Measurements from ENCODE around the gene DRC7.

Gene DRC7

DNA sequence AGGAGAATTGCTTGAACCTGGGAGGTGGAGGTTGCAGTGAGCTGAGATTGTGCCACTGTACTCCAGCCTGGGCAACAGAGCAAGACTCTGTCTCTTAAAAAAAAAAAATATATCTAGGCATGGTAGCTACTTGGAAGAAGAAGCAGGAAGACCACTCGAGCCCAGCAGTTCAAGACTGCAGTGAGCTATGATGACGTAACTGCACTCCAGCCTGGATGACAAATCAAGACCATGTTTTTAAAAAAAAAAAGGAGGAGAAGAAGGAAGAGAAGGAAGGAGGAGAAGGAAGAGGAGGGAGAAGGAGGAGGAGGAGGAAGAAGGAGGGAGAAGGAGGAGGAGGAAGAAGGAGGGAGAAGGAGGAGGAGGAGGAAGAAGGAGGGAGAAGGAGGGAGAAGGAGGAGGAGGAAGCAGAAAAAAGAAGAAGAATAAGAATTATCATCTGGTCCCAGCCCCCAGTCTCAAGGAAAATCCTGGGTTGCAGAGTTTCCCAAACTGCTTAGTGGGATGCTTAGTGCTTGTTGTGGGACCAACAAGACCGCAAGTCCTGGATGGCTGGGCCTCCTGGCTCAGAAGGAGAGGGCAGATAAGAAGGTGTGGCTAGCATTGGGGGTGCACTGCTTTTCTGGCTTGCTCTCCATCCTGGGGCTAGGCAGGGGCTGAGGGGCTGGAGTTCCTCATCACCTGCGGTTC, 3.7 kb upstream of the DRC7 start:
- no peak for DNase-seq

- DNase-seq = no peak
Observed at GRCh38 chr16:57692636-57693035, 2.0 kb upstream of the DRC7 start.

GRCh38 chr16:57693550-57693949, 1.1 kb upstream of the DRC7 start:
- DNase-seq = no peak

DNA sequence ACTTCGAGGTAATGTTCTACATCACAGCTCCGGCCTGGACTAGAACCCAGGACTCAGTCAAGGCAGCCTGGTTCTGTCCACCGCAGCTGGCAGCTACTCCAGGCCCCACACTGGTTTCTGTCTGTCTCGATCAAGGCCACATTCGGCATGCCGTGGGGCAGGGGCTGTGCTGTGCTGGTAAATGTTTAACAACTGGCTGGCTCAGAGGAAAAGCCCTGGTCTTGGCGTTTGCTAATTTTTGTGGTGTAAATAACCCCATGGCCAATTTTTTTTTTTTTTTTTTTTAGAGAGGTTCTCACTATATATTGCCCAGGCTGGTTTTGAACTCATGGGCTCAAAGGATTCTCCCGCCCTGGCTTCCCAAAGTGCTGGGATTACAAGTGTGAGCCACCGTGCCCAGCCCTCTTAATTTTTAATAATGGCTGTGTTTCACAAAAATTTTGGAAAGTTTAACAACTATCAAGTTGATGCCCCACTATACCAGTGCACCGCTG, 328 bp upstream of the DRC7 start:
- DNase-seq = no peak

DNA sequence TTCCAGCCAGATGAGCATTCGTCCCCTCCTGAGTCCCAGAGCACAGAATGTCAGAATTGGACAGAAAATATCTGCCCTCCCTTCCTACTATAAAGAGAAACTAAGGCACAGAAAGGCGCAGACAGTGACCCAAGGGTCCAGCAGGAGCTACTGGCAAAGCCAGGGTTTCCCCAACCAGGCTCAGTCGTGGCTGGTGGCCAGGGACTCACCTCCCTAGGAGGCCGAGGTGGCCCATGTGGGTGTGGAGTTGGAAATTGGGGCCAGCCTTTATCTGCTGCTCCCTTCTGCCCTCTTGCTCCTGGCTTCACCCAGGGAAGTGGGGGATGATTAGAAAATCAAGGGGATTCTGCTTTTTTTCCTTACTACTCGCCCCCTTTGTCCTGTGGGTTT, 1.1 kb downstream of the DRC7 start:
- DNase-seq = no peak

DNA sequence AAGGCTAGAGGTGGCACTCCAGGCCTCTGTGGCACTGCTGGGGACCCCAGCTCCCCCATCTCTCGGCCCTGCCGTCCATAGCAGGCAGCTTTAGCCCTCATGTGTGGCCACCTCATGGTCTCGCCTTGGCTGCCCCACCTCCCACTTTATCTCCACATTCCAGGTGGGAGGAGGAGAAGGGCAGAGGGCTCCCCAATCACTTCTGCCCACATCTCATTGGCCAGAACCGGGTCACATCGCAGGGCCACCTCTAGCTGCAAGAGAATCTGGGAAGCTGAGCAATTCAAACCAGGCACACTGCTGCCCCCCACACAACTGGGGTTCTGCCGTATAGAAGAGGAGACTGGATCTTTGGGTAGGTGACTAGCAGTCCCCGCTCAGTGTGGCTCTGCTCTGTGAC, 1.6 kb downstream of the DRC7 start:
- DNase-seq = no peak

GRCh38 chr16:57697896-57698537, 3.4 kb downstream of the DRC7 start:
- no peak for DNase-seq

GRCh38 chr16:57698812-57699405, 4.3 kb downstream of the DRC7 start:
- no peak for DNase-seq

DNA sequence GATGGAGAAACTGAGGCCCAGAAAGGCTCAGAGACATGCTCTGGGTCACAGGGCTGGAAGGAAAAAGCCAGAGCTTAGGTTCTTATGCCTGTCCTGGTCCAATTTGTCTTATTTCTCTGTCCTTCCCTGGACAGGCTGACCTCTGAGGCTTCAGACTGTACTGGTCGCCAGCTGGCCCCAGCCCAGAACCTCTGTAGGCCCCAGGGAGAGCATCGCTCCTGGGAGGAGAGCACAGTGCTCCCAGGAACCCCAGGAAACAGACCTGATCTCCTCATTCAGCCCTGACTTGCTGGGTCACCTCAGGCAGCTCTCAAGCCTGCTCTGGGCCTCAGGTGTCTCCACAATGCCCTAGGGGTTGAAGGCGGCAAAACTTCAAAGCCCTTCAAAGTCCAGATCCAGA, 4.9 kb downstream of the DRC7 start:
- DNase-seq = no peak

GRCh38 chr16:57699899-57700298, 5.3 kb downstream of the DRC7 start:
- DNase-seq = no peak

DNA sequence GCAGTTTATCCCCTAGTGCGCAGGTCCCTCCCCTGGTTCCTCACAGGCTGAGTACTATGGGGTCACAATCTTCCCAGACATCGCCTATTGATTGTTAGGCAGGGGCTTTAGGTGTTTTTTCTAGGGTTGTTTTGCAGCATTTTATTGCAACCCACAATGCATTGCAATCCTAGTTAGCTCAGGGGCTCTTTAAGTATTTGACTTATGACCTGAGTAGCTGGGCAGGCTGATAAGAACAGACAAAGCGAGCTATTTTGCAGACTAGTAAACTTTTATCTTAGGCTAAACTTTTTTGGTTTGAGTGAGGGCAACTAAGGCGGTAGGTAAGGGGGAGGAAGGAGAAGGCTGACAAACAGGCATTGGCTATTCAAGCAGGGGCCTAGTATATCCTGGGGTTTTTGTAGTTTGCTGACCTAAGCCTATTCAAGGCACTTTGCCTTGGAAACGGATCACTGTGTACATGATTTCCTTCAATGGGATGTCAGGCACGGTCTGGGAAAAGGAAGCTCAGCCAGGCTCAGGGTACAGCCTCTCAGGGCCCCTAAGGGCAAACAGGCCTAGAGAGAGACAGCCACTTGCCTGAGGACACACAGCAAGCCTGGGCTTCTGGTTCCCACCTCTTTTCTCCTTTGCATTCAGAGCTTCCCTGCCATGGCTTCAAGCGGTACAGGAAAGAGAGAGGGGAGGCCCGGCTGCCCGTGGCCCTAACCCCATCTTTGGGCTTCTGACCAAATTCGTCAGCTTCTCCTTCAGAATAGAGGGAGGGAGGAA, 6.4 kb downstream of the DRC7 start:
- DNase-seq = no peak

DNA sequence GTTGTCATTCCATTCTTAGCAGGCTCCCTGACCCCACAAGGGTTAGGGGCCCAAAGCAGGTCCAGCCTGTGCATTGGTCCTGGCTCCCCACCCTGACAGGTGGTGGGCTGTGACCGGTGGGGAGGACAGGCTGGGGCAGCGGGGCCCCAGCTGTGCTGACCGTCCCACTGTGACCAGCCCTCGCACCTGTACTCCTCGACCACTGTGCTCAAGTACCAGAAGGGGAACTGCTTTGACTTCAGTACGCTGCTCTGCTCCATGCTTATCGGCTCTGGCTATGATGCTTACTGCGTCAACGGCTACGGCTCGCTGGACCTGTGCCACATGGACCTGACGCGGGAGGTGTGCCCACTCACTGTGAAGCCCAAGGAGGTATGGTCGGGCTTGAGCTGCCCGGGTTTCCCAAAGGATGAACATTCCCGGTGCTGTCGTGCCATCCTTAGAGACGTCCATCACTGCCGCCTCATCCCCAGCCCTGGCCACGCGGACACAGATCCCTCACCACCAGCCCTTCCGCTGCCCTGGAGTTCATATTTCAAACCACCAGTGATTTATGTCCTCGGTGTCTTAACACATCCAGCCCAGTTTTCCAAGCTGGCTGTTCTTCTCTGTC, 7.3 kb downstream of the DRC7 start:
- no peak for DNase-seq

GRCh38 chr16:57703416-57704010, 8.9 kb downstream of the DRC7 start:
- no peak for DNase-seq

DNA sequence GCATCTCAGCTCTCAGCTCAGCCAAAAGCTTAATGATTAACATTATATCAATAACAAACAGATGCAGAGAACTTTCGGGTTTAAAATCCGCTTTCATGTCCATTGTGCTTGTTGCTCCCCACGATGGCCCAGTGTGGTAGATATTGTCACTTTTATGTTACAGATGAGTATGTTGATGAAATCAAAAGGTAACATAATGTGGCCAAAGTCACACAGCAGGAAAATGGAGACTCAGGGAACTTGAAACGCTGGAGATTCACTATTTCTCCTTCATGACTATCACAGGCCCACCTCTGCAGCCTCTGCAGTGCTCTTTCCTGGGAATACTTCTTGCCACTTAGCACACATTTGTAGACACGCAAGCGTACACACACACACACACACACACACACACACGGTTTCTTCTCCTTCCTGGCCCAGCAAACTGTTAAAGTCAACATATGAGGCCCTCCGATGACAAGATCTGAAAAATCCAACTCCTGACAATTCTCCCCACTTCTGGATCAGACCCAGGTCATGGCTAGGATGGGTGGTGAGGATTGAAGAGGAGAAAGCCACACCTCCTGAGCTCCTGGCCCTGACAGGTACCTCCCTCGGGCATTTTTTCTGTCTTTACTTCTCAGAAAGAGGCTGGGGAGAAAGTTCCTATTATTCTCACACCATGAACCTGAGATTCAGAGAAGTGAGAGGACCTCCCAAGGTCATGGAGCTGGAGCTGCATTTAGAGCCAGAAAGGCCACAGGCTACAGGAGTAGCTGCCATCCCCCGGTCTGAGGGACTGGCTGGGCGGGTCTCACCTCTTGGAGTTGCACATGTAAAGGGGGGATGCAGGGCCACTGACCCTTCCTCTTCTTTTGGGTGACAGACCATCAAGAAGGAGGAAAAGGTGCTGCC, 9.7 kb downstream of the DRC7 start:
- DNase-seq = no peak

GRCh38 chr16:57704905-57705852, 10.6 kb downstream of the DRC7 start:
- no peak for DNase-seq

DNA sequence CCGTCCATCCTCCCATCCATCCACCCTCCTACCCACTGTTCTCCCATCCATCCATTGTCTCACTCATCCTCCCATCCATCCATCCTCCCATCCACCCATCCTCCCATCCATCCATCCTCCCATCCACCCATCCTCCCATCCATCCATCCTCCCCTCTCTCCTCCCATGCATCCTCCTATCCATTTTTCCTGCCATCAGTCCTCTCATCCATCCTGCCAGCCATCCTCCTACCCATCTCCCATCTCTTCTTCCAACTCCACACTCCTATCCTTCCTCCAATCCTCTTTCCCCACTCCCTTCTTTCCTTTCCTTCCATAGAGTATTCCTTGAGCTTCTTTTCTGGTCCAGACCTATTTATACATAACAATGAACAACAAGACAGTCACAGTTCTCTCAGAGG, 12.1 kb downstream of the DRC7 start:
- DNase-seq = no peak

GRCh38 chr16:57707331-57707730, 12.7 kb downstream of the DRC7 start:
- no peak for DNase-seq

DNA sequence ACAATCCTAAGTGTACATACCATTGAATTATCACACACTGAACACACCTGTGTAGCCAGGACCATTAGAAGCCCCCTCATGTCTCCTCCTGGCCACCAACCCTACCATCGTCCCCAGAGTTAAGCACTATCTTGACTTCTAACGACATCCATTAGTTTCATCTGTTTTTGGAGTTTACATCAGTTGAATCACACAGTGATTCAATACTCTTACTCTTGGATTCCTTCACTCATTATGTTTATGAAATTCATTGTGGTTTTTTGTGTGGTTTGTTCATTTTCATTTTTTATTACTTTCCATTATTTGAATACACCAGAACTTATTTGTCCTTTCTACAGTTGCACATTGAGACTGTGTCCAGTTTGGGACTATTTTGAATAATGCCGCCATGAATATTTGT, 13.6 kb downstream of the DRC7 start:
- no peak for DNase-seq

DNA sequence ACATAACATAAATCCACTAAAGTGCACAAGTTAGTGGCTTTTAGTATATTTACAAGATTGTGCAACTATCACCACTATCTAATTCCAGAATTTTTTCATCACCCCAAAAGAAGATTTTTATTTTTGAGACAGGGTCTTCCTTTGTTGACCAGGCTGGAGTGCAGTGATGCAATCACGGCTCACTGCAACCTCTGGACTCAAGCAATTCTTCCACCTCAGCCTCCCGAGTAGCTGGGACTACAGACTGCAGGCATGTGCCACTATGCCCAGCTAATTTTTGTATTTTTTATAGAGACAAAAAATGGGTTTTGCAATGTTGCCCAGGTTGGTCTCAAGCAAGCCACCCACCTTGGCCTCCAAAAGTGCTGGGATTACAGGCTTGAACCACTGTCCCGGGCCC, 15.1 kb downstream of the DRC7 start:
- no peak for DNase-seq
